ENCODE data around the gene PI4KA.

DNA sequence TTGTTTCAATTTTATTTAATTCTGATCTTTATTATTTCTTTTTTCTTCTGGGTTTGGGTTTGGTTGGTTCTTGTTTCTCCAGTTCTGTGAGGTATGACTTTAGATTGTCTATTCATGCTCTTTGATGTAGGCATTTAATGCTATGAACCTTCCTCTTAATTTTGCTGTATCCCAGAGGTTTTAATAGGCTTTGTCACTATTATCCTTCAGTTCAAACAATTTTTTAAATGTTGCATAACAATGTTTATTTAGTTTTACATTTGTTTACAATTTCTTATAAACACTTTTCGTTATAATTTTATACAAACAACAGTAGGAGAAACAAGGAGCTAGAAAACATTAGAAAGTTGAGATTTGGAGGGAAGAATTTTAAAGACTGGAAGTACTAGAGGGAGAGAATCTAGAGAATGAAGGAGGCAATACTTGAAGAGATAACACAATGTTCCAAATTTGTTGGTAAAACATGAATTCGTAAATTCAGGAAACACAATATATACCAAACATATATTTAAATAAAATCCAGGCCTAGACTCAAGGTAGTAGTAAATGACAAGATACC, 180.8 kb downstream of the PI4KA start:
- TF ChIP-seq, protein P1, sequence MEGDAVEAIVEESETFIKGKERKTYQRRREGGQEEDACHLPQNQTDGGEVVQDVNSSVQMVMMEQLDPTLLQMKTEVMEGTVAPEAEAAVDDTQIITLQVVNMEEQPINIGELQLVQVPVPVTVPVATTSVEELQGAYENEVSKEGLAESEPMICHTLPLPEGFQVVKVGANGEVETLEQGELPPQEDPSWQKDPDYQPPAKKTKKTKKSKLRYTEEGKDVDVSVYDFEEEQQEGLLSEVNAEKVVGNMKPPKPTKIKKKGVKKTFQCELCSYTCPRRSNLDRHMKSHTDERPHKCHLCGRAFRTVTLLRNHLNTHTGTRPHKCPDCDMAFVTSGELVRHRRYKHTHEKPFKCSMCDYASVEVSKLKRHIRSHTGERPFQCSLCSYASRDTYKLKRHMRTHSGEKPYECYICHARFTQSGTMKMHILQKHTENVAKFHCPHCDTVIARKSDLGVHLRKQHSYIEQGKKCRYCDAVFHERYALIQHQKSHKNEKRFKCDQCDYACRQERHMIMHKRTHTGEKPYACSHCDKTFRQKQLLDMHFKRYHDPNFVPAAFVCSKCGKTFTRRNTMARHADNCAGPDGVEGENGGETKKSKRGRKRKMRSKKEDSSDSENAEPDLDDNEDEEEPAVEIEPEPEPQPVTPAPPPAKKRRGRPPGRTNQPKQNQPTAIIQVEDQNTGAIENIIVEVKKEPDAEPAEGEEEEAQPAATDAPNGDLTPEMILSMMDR (IDR thresholded peaks at IDR 0.05; ENCODE audit: low read depth, low read length, poor library complexity, severe bottlenecking): no peak
- no peak for TF ChIP-seq EZH2phosphoT487 (IDR thresholded peaks at IDR 0.05; ENCODE audit: borderline replicate concordance, low read length)
